Measurements from ENCODE around the gene CCDC88A.

DNA sequence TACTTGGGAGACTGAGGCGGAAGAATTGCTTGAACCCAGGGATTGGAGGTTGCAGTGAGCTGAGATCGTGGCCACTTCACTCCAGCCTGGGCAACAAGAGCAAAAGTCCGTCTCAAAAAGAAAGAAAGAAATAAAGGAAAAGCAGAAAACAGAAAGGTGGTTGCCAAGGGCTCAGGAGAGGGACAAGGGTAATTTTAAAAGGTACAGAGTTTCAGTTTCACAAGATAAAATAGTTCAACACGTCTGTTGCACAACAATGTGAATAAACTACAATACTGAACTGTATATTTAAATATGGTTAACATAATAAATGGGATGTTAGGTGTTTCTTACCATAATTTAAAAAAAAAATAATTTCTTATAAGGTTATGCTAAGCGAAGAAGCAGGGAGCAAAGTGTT lies 174.2 kb downstream of the CCDC88A start:
- TF ChIP-seq, protein P1, sequence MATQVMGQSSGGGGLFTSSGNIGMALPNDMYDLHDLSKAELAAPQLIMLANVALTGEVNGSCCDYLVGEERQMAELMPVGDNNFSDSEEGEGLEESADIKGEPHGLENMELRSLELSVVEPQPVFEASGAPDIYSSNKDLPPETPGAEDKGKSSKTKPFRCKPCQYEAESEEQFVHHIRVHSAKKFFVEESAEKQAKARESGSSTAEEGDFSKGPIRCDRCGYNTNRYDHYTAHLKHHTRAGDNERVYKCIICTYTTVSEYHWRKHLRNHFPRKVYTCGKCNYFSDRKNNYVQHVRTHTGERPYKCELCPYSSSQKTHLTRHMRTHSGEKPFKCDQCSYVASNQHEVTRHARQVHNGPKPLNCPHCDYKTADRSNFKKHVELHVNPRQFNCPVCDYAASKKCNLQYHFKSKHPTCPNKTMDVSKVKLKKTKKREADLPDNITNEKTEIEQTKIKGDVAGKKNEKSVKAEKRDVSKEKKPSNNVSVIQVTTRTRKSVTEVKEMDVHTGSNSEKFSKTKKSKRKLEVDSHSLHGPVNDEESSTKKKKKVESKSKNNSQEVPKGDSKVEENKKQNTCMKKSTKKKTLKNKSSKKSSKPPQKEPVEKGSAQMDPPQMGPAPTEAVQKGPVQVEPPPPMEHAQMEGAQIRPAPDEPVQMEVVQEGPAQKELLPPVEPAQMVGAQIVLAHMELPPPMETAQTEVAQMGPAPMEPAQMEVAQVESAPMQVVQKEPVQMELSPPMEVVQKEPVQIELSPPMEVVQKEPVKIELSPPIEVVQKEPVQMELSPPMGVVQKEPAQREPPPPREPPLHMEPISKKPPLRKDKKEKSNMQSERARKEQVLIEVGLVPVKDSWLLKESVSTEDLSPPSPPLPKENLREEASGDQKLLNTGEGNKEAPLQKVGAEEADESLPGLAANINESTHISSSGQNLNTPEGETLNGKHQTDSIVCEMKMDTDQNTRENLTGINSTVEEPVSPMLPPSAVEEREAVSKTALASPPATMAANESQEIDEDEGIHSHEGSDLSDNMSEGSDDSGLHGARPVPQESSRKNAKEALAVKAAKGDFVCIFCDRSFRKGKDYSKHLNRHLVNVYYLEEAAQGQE (IDR thresholded peaks at IDR 0.05; ENCODE audit: low read depth, low read length) = no peak
- TF ChIP-seq, protein P2, sequence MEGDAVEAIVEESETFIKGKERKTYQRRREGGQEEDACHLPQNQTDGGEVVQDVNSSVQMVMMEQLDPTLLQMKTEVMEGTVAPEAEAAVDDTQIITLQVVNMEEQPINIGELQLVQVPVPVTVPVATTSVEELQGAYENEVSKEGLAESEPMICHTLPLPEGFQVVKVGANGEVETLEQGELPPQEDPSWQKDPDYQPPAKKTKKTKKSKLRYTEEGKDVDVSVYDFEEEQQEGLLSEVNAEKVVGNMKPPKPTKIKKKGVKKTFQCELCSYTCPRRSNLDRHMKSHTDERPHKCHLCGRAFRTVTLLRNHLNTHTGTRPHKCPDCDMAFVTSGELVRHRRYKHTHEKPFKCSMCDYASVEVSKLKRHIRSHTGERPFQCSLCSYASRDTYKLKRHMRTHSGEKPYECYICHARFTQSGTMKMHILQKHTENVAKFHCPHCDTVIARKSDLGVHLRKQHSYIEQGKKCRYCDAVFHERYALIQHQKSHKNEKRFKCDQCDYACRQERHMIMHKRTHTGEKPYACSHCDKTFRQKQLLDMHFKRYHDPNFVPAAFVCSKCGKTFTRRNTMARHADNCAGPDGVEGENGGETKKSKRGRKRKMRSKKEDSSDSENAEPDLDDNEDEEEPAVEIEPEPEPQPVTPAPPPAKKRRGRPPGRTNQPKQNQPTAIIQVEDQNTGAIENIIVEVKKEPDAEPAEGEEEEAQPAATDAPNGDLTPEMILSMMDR (IDR thresholded peaks at IDR 0.05) = no peak
- no peak for TF ChIP-seq RFX5 (IDR thresholded peaks at IDR 0.05; ENCODE audit: low read length)
- TF ChIP-seq, protein P3, sequence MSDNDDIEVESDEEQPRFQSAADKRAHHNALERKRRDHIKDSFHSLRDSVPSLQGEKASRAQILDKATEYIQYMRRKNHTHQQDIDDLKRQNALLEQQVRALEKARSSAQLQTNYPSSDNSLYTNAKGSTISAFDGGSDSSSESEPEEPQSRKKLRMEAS (IDR thresholded peaks at IDR 0.05; ENCODE audit: low read depth) = no peak
- no peak for TF ChIP-seq CHD2 (IDR thresholded peaks at IDR 0.05; ENCODE audit: low read length, partially characterized antibody)
- no peak for TF ChIP-seq YY1 (IDR thresholded peaks at IDR 0.05; ENCODE audit: low read depth)
- TF ChIP-seq RCOR1 (IDR thresholded peaks at IDR 0.05; ENCODE audit: low read length) = no peak
- TF ChIP-seq EZH2phosphoT487 (IDR thresholded peaks at IDR 0.05; ENCODE audit: borderline replicate concordance, low read depth) = no peak
- TF ChIP-seq SMC3 (IDR thresholded peaks at IDR 0.05; ENCODE audit: low read depth, low read length) = no peak
- TF ChIP-seq EP300 (IDR thresholded peaks at IDR 0.05; ENCODE audit: borderline replicate concordance in 1 of 2, low read depth in 1 of 2, low read length in 1 of 2) = no peak
- TF ChIP-seq, protein P4, sequence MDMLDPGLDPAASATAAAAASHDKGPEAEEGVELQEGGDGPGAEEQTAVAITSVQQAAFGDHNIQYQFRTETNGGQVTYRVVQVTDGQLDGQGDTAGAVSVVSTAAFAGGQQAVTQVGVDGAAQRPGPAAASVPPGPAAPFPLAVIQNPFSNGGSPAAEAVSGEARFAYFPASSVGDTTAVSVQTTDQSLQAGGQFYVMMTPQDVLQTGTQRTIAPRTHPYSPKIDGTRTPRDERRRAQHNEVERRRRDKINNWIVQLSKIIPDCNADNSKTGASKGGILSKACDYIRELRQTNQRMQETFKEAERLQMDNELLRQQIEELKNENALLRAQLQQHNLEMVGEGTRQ (IDR thresholded peaks at IDR 0.05; ENCODE audit: borderline replicate concordance, low read depth, low read length) = no peak
